SK-N-SH treated with all-trans-retinoic acid at 6 μM for 48 hours (cell line): ENCODE measurements around the gene DNAH11.

ENCODE experiments used
- ATAC-seq: fragments of 200-7000 bp; cut with Tn5 transposase; 3 replicates; pipeline ENCODE4 v1.9.1; 2020; ENCODE audit warnings: mild to moderate bottlenecking, moderate library complexity
- ARNTL ChIP-seq: fragments of 450-650 bp; formaldehyde crosslinking; IDR thresholded peaks from 2 replicates; pipeline ENCODE4 v1.5.0; 2020; ENCODE audit warnings: low read depth, mild to moderate bottlenecking, moderate library complexity, borderline replicate concordance
- BACH2 ChIP-seq: fragments of 250-450 bp; sonication (Bioruptor Pico); IDR thresholded peaks from 2 replicates; pipeline ENCODE4 v1.9.0; 2021; ENCODE audit warnings: mild to moderate bottlenecking, borderline replicate concordance
- CSDC2 ChIP-seq: fragments of 250-450 bp; sonication (Bioruptor Pico); IDR thresholded peaks from 2 replicates; pipeline ENCODE4 v1.5.0; 2020; ENCODE audit warnings: mild to moderate bottlenecking, moderate library complexity
- ESRRG ChIP-seq: fragments of 250-450 bp; sonication (Bioruptor Pico); IDR thresholded peaks from 2 replicates; pipeline ENCODE4 v1.6.1; 2021; ENCODE audit warnings: mild to moderate bottlenecking
- ISL1 ChIP-seq: fragments of 250-450 bp; sonication (Bioruptor Pico); IDR thresholded peaks from 2 replicates; pipeline ENCODE4 v2.1.2; 2022; ENCODE audit warnings: mild to moderate bottlenecking, moderate library complexity
- OSR1 ChIP-seq: fragments of 250-450 bp; sonication (Bioruptor Pico); IDR thresholded peaks from 2 replicates; pipeline ENCODE4 v1.8.0; 2022; ENCODE audit warnings: moderate library complexity, mild to moderate bottlenecking, inconsistent platforms
- PPARA ChIP-seq: fragments of 250-450 bp; sonication (Bioruptor Pico); IDR thresholded peaks from 2 replicates; pipeline ENCODE4 v1.5.0; 2020; ENCODE audit warnings: mild to moderate bottlenecking, borderline replicate concordance
- RARB ChIP-seq: fragments of 250-450 bp; sonication (Bioruptor Pico); IDR thresholded peaks from 2 replicates; pipeline ENCODE4 v1.8.0; 2021; ENCODE audit warnings: mild to moderate bottlenecking, moderate library complexity
- SNAI2 ChIP-seq: fragments of 250-450 bp; sonication (Bioruptor Pico); IDR thresholded peaks from 2 replicates; pipeline ENCODE4 v1.5.0; 2020; ENCODE audit warnings: mild to moderate bottlenecking, moderate library complexity
- TCF4 ChIP-seq: fragments of 250-450 bp; sonication (Bioruptor Pico); IDR thresholded peaks from 2 replicates; pipeline ENCODE4 v1.8.0; 2021; ENCODE audit warnings: mild to moderate bottlenecking, moderate library complexity, borderline replicate concordance
- TOX ChIP-seq: fragments of 250-450 bp; sonication (Bioruptor Pico); IDR thresholded peaks from 2 replicates; pipeline ENCODE4 v1.8.0; 2021; ENCODE audit warnings: mild to moderate bottlenecking, moderate library complexity, borderline replicate concordance
- ZFP3 ChIP-seq: fragments of 250-450 bp; sonication (Bioruptor Pico); IDR thresholded peaks from 2 replicates; pipeline ENCODE4 v1.5.0; 2020; ENCODE audit warnings: mild to moderate bottlenecking, moderate library complexity
- ZNF565 ChIP-seq: fragments of 450-650 bp; formaldehyde crosslinking; conservative IDR thresholded peaks from 2 replicates; pipeline ENCODE4 v1.5.0; 2020; ENCODE audit warnings: low read depth, mild to moderate bottlenecking, moderate library complexity
- ZNF70 ChIP-seq: fragments of 450-650 bp; formaldehyde crosslinking; IDR thresholded peaks from 2 replicates; pipeline ENCODE4 v1.5.0; 2020; ENCODE audit warnings: mild to moderate bottlenecking, moderate library complexity
- ZNF8 ChIP-seq: fragments of 450-650 bp; formaldehyde crosslinking; IDR thresholded peaks from 2 replicates; pipeline ENCODE4 v1.5.0; 2020; ENCODE audit warnings: mild to moderate bottlenecking, moderate library complexity
- TF ChIP-seq, protein P1 (sequence below): fragments of 250-450 bp; sonication (Bioruptor Pico); IDR thresholded peaks from 2 replicates; pipeline ENCODE4 v1.5.1; 2020; ENCODE audit warnings: low read depth, mild to moderate bottlenecking, moderate library complexity
- TF ChIP-seq, protein P2 (sequence below): fragments of 250-450 bp; sonication (Bioruptor Pico); IDR thresholded peaks from 2 replicates; pipeline ENCODE4 v1.8.0; 2021; ENCODE audit warnings: low read depth, mild to moderate bottlenecking, moderate library complexity, borderline replicate concordance
- TF ChIP-seq, protein P3 (sequence below): fragments of 250-450 bp; sonication (Bioruptor Pico); IDR thresholded peaks from 2 replicates; pipeline ENCODE4 v1.5.1; 2021; ENCODE audit warnings: mild to moderate bottlenecking, moderate library complexity
- TF ChIP-seq, protein P4 (sequence below): fragments of 250-450 bp; sonication (Bioruptor Pico); IDR thresholded peaks from 2 replicates; pipeline ENCODE4 v1.8.0; 2020; ENCODE audit warnings: mild to moderate bottlenecking, moderate library complexity, borderline replicate concordance
- TF ChIP-seq, protein P5 (sequence below): fragments of 250-450 bp; sonication (Bioruptor Pico); IDR thresholded peaks from 2 replicates; pipeline ENCODE4 v1.5.0; 2020; ENCODE audit warnings: mild to moderate bottlenecking, moderate library complexity

The DNAH11 gene

DNA sequence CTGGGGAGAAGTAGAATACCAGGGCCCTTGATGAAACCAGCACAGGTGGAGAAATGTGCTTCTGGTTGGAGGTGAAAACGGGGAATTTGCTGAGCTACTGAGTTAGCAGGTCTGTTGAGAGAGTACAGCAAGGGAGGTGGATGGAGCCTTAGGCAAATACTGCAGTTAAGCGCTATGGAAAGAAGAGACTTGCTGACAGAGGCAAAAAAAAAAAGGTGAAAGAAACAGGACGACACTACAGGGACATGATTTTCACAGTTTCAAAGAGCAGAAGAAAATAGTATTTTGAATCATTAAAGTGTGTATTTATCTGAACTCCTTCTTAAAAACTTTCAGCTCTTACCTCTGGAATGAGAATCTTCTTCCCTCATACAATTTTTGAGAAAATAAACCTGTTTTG lies 159.5 kb downstream of the DNAH11 start:
- ATAC-seq: no peak
- TF ChIP-seq ISL1 (CRISPR knock-in tag): no peak
- TF ChIP-seq ZFP3 (CRISPR knock-in tag): no peak
- TF ChIP-seq, protein P1, sequence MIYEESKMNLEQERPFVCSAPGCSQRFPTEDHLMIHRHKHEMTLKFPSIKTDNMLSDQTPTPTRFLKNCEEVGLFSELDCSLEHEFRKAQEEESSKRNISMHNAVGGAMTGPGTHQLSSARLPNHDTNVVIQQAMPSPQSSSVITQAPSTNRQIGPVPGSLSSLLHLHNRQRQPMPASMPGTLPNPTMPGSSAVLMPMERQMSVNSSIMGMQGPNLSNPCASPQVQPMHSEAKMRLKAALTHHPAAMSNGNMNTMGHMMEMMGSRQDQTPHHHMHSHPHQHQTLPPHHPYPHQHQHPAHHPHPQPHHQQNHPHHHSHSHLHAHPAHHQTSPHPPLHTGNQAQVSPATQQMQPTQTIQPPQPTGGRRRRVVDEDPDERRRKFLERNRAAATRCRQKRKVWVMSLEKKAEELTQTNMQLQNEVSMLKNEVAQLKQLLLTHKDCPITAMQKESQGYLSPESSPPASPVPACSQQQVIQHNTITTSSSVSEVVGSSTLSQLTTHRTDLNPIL: no peak
- TF ChIP-seq BACH2 (CRISPR knock-in tag): no peak
- TF ChIP-seq TCF4 (CRISPR knock-in tag): no peak
- TF ChIP-seq ZNF8 (CRISPR knock-in tag): no peak
- TF ChIP-seq, protein P2, sequence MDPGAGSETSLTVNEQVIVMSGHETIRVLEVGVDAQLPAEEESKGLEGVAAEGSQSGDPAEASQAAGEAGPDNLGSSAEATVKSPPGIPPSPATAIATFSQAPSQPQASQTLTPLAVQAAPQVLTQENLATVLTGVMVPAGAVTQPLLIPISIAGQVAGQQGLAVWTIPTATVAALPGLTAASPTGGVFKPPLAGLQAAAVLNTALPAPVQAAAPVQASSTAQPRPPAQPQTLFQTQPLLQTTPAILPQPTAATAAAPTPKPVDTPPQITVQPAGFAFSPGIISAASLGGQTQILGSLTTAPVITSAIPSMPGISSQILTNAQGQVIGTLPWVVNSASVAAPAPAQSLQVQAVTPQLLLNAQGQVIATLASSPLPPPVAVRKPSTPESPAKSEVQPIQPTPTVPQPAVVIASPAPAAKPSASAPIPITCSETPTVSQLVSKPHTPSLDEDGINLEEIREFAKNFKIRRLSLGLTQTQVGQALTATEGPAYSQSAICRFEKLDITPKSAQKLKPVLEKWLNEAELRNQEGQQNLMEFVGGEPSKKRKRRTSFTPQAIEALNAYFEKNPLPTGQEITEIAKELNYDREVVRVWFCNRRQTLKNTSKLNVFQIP (CRISPR knock-in tag): no peak
- TF ChIP-seq ZNF70: no peak
- no peak for TF ChIP-seq SNAI2
- TF ChIP-seq ESRRG (CRISPR knock-in tag): no peak
- no peak for TF ChIP-seq ARNTL (CRISPR knock-in tag)

DNA sequence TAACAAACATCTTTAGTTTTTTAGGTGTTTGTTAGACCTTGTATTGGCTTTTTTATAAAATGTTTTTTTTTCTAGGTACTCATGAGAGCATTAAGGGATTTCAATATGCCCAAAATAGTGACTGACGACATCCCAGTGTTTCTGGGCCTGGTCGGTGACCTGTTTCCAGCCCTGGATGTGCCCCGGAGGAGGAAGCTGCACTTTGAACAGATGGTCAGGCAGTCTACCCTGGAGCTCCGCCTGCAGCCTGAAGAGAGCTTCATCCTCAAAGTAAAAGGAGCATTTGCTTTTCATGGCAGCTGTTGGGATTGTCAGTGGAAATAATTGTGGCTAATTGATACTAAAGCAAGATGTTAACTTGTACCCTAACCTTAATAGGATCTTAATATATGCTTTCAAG lies 161.5 kb downstream of the DNAH11 start:
- ATAC-seq: no peak

More for the DNA sequence above, 161.5 kb downstream of the DNAH11 start:
- TF ChIP-seq, protein P3, sequence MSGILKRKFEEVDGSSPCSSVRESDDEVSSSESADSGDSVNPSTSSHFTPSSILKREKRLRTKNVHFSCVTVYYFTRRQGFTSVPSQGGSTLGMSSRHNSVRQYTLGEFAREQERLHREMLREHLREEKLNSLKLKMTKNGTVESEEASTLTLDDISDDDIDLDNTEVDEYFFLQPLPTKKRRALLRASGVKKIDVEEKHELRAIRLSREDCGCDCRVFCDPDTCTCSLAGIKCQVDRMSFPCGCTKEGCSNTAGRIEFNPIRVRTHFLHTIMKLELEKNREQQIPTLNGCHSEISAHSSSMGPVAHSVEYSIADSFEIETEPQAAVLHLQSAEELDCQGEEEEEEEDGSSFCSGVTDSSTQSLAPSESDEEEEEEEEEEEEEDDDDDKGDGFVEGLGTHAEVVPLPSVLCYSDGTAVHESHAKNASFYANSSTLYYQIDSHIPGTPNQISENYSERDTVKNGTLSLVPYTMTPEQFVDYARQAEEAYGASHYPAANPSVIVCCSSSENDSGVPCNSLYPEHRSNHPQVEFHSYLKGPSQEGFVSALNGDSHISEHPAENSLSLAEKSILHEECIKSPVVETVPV: no peak
- TF ChIP-seq, protein P4, sequence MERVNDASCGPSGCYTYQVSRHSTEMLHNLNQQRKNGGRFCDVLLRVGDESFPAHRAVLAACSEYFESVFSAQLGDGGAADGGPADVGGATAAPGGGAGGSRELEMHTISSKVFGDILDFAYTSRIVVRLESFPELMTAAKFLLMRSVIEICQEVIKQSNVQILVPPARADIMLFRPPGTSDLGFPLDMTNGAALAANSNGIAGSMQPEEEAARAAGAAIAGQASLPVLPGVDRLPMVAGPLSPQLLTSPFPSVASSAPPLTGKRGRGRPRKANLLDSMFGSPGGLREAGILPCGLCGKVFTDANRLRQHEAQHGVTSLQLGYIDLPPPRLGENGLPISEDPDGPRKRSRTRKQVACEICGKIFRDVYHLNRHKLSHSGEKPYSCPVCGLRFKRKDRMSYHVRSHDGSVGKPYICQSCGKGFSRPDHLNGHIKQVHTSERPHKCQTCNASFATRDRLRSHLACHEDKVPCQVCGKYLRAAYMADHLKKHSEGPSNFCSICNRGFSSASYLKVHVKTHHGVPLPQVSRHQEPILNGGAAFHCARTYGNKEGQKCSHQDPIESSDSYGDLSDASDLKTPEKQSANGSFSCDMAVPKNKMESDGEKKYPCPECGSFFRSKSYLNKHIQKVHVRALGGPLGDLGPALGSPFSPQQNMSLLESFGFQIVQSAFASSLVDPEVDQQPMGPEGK (CRISPR knock-in tag): no peak
- TF ChIP-seq ZNF565 (CRISPR knock-in tag): no peak
- TF ChIP-seq, protein P5, sequence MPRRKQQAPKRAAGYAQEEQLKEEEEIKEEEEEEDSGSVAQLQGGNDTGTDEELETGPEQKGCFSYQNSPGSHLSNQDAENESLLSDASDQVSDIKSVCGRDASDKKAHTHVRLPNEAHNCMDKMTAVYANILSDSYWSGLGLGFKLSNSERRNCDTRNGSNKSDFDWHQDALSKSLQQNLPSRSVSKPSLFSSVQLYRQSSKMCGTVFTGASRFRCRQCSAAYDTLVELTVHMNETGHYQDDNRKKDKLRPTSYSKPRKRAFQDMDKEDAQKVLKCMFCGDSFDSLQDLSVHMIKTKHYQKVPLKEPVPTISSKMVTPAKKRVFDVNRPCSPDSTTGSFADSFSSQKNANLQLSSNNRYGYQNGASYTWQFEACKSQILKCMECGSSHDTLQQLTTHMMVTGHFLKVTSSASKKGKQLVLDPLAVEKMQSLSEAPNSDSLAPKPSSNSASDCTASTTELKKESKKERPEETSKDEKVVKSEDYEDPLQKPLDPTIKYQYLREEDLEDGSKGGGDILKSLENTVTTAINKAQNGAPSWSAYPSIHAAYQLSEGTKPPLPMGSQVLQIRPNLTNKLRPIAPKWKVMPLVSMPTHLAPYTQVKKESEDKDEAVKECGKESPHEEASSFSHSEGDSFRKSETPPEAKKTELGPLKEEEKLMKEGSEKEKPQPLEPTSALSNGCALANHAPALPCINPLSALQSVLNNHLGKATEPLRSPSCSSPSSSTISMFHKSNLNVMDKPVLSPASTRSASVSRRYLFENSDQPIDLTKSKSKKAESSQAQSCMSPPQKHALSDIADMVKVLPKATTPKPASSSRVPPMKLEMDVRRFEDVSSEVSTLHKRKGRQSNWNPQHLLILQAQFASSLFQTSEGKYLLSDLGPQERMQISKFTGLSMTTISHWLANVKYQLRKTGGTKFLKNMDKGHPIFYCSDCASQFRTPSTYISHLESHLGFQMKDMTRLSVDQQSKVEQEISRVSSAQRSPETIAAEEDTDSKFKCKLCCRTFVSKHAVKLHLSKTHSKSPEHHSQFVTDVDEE (CRISPR knock-in tag): no peak
- no peak for TF ChIP-seq PPARA (CRISPR knock-in tag)
- no peak for TF ChIP-seq RARB (CRISPR knock-in tag)
- no peak for TF ChIP-seq OSR1 (CRISPR knock-in tag)
- TF ChIP-seq BACH2 (CRISPR knock-in tag): no peak
- TF ChIP-seq CSDC2 (CRISPR knock-in tag): no peak
- TF ChIP-seq ARNTL (CRISPR knock-in tag): no peak
- TF ChIP-seq, protein P1: no peak
- no peak for TF ChIP-seq TOX
- no peak for TF ChIP-seq ISL1 (CRISPR knock-in tag)
- TF ChIP-seq, all 23 proteins: peak for 0
